GM23248 (cell line): ENCODE measurements around the gene MTUS2.

Experiments used
- EZH2 ChIP-seq: fragments of 200-600 bp; sonication (generic); IDR thresholded peaks from 2 replicates; pipeline ENCODE4 v1.6.1; 2018; ENCODE audit warnings: antibody characterized with exemption, mild to moderate bottlenecking; ENCODE audit not compliant: insufficient read depth, poor library complexity, severe bottlenecking
- EZH2phosphoT487 ChIP-seq: fragments of 200-600 bp; sonication (generic); IDR thresholded peaks from 2 replicates; pipeline ENCODE4 v1.6.1; 2018; ENCODE audit warnings: antibody characterized with exemption, moderate library complexity, mild to moderate bottlenecking, low read depth; ENCODE audit not compliant: insufficient read depth

DNA sequence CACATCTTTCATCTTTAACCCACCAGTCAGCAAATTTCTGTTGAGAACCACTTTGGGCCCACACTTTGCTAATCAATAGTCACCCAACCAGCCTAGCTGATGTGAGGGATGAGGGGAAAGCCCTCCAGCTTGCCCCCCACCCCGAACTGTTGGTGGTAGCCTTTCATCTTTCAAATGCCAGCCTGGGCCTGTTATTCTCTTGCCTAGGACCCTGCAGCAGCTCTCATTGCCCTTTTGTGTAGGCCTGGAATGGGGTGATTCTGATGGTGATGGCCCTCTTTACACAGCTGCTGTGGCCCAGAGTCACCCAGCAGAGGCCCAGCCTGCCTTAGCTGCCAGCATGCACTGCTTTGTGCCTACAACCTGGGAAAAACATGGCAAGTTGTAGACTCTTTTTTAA, 480.9 kb downstream of the MTUS2 start:
- TF ChIP-seq EZH2phosphoT487: no peak
- TF ChIP-seq EZH2: no peak
